ENCODE data around the gene RNF223. TPM values are rescaled to one million over a fixed set of nuclear protein-coding genes. Genes with fewer than 3 reads are reported as not detected.

RNF223 gene
- total and polyA plus RNA-seq, 2 of the 13 experiments (the other 11 are each of a cell fraction or from before 2014, with no cell fraction given): 0.03 TPM; not detected in 1

- ATAC-seq: no peak
- peaks cover 8% of the 10 kb centered on the region for H3K79me2 ChIP-seq (ENCODE audit: insufficient read depth, low read length)
These were observed 40.2 kb downstream of the RNF223 start for GRCh38 chr1:1033731-1034438.

GRCh38 chr1:1033009-1033587 lies 41.0 kb downstream of the RNF223 start:
- in situ Hi-C loops (cut with HindIII; ENCODE audit: extremely low pct_ligation_motif_present, low pct_unique_long_range_greater_than_20kb): no loop called here
- H3K36me3 ChIP-seq (replicated peaks in 1 of 2; ENCODE audit: control insufficient read depth in 1 of 2, insufficient read depth in 2 of 2, low read length in 2 of 2): peaks cover 7 to 11% of the 10 kb centered on the region in 2 experiments; a peak in 4 of 5 replicates
- no TSS peak for BruUV-seq (replicated peaks)
- no peak overlapping the region for H2AFZ ChIP-seq (ENCODE audit: low read length)
- no peak overlapping the region for H3K4me3 ChIP-seq (replicated peaks in 1 of 3; ENCODE audit: insufficient read depth in 1 of 3, low read depth in 2 of 3, low read length in 3 of 3)
- POLR2A ChIA-PET: no interaction called here
- no peaks in the 10 kb centered on the region for H3K27me3 ChIP-seq (ENCODE audit: control insufficient read depth in 1 of 2, insufficient read depth in 2 of 2, low read length in 2 of 2)
- 99% methylated on average over 67 of the region's 73 CpGs for WGBS (ENCODE audit: low lambda C conversion rate)
- H3K4me1 ChIP-seq (ENCODE audit: insufficient read depth, low read length): peaks cover 44% of the 10 kb centered on the region
- H3K27ac ChIP-seq (ENCODE audit: extremely low read length, insufficient read depth, low read length): no peak overlapping the region
- ATAC-seq: no peak; the same call in 2 of the 3 replicates
- peaks cover under 1% of the 10 kb centered on the region for H3K79me2 ChIP-seq (ENCODE audit: insufficient read depth, low read length)
- H3K4me2 ChIP-seq (ENCODE audit: low read depth, low read length): no peak overlapping the region
- DNase-seq (ENCODE audit: low spot score): no peak
- intact Hi-C loops (cut with micrococcal nuclease; ENCODE audit: unreplicated experiment): no loop called here
- CTCF ChIA-PET (ENCODE audit: low intra/inter-chr PET ratio, low total read pairs): no interaction called here
- no peak for FAIRE-seq
- H3K9ac ChIP-seq (ENCODE audit: insufficient read depth, low read depth, low read length): no peak overlapping the region
- no peaks in the 10 kb centered on the region for H3K9me3 ChIP-seq (ENCODE audit: low read length)
- H4K20me1 ChIP-seq (ENCODE audit: insufficient read depth, low read length): peaks cover 11% of the 10 kb centered on the region; the same call in 1 of the 2 replicates
- TF ChIP-seq PBX3 (CRISPR knock-in tag; IDR thresholded peaks at IDR 0.05; ENCODE audit: borderline replicate concordance) (no peak), CHD2 (IDR thresholded peaks at IDR 0.05; ENCODE audit: low read depth, low read length) (no peak), ZBTB7A (CRISPR knock-in tag; IDR thresholded peaks at IDR 0.05) (no peak), STAG1 (CRISPR knock-in tag; IDR thresholded peaks at IDR 0.05) (peak; percentile 38), KAT7 (CRISPR knock-in tag; IDR thresholded peaks at IDR 0.05; ENCODE audit: borderline replicate concordance) (no peak), ESRRA (CRISPR knock-in tag; IDR thresholded peaks at IDR 0.05; ENCODE audit: low read depth) (no peak), STAT6 (CRISPR knock-in tag; IDR thresholded peaks at IDR 0.05; ENCODE audit: borderline replicate concordance) (no peak), NR2C2 (CRISPR knock-in tag; IDR thresholded peaks at IDR 0.05; ENCODE audit: borderline replicate concordance) (no peak), ZNF720 (CRISPR knock-in tag; IDR thresholded peaks at IDR 0.05) (no peak), ZNF558 (CRISPR knock-in tag; IDR thresholded peaks at IDR 0.05; ENCODE audit: borderline replicate concordance) (no peak), NONO (IDR thresholded peaks at IDR 0.05) (no peak), NONO (CRISPR knock-in tag; conservative IDR thresholded peaks at IDR 0.05) (no peak), HNRNPLL (IDR thresholded peaks at IDR 0.05; ENCODE audit: low read depth, low read length, poor library complexity, severe bottlenecking) (no peak)

More at GRCh38 chr1:1033731-1034438, 40.2 kb downstream of the RNF223 start:
- intact Hi-C loops (cut with micrococcal nuclease; ENCODE audit: unreplicated experiment) (no loop called here), in situ Hi-C loops (cut with HindIII; ENCODE audit: extremely low pct_ligation_motif_present, low pct_unique_long_range_greater_than_20kb) (no loop called here)
- Histone ChIP-seq H3K4me1 (ENCODE audit: insufficient read depth, low read length) (peaks cover 51% of the 10 kb centered on the region), H2AFZ (ENCODE audit: low read length) (no peak overlapping the region), H4K20me1 (ENCODE audit: insufficient read depth, low read length) (peaks cover 19% of the 10 kb centered on the region; the same call in 1 of the 2 replicates), H3K4me3 (replicated peaks in 1 of 3; ENCODE audit: insufficient read depth in 1 of 3, low read depth in 2 of 3, low read length in 3 of 3) (no peak overlapping the region), H3K27me3 (ENCODE audit: control insufficient read depth in 1 of 2, insufficient read depth in 2 of 2, low read length in 2 of 2) (no peaks in the 10 kb centered on the region), H3K36me3 (replicated peaks in 1 of 2; ENCODE audit: control insufficient read depth in 1 of 2, insufficient read depth in 2 of 2, low read length in 2 of 2) (peaks cover 8 to 18% of the 10 kb centered on the region in 2 experiments; a peak in 4 of 5 replicates), H3K9ac (ENCODE audit: insufficient read depth, low read depth, low read length) (no peak overlapping the region), H3K27ac (ENCODE audit: extremely low read length, insufficient read depth, low read length) (no peak overlapping the region), H3K4me2 (ENCODE audit: low read depth, low read length) (no peak overlapping the region), H3K9me3 (ENCODE audit: low read length) (no peaks in the 10 kb centered on the region)
- CTCF ChIA-PET (ENCODE audit: low intra/inter-chr PET ratio, low total read pairs): no interaction called here
- no peak for DNase-seq (ENCODE audit: low spot score)
- BruUV-seq (replicated peaks): no TSS peak
- 98% methylated on average over 68 of the region's 71 CpGs for WGBS (ENCODE audit: low lambda C conversion rate)
- POLR2A ChIA-PET: no interaction called here
- no peak for FAIRE-seq
- TF ChIP-seq MTF1 (CRISPR knock-in tag; IDR thresholded peaks at IDR 0.05) (no peak), JUN (CRISPR knock-in tag; IDR thresholded peaks at IDR 0.05) (no peak)

All from HepG2 (cell line).